Mammary epithelial cell (primary cell): Measurements from ENCODE around the gene FBXW2.

ENCODE experiments used
- EZH2 ChIP-seq: IDR thresholded peaks from 2 replicates; pipeline ENCODE4 v1.6.1; 2012; ENCODE audit warnings: low read length, inconsistent platforms, borderline replicate concordance
- TF ChIP-seq, protein P1 (sequence below), 2 donors: IDR thresholded peaks in 1 of 2; conservative IDR thresholded peaks in 1 of 2; 2 replicates each; pipeline ENCODE4 v1.5.1; 2011 to 2012; ENCODE audit warnings: inconsistent platforms in 2 of 2, low read length in 2 of 2, mild to moderate bottlenecking in 2 of 2, control low read depth in 1 of 2, low read depth in 1 of 2; ENCODE audit not compliant: insufficient read depth in 1 of 2; ENCODE audit errors: extremely low read depth in 1 of 2

DNA sequence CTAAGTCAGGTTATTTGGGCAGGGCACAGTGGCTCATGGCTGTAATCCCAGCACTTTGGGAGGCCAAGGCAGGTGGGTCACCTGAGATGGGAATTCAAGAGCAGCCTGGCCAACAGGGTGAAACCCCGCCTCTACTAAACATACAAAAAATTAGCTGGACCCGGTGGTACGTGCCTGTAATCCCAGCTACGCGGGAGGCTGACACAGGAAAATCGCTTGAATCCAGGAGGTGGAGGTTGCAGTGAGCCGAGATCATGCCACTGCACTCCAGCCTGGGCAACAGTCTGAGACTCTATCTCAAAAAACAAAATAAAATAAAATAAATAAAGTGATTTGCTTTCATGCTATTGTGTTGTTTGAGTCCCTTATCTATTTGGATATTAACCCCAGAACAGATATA is 8.2 kb upstream of the FBXW2 start:
- TF ChIP-seq, protein P1, sequence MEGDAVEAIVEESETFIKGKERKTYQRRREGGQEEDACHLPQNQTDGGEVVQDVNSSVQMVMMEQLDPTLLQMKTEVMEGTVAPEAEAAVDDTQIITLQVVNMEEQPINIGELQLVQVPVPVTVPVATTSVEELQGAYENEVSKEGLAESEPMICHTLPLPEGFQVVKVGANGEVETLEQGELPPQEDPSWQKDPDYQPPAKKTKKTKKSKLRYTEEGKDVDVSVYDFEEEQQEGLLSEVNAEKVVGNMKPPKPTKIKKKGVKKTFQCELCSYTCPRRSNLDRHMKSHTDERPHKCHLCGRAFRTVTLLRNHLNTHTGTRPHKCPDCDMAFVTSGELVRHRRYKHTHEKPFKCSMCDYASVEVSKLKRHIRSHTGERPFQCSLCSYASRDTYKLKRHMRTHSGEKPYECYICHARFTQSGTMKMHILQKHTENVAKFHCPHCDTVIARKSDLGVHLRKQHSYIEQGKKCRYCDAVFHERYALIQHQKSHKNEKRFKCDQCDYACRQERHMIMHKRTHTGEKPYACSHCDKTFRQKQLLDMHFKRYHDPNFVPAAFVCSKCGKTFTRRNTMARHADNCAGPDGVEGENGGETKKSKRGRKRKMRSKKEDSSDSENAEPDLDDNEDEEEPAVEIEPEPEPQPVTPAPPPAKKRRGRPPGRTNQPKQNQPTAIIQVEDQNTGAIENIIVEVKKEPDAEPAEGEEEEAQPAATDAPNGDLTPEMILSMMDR (conservative IDR thresholded peaks at IDR 0.05 in 1 of 2, IDR thresholded peaks at IDR 0.05 in 1 of 2; ENCODE audit: extremely low read depth in 1 of 2, insufficient read depth in 1 of 2, low read depth in 1 of 2, low read length in 2 of 2) = no peak
- TF ChIP-seq EZH2 = no peak
